HG02588 (cell line): Measurements from ENCODE around the gene DEPDC4.
"Not testable (repeated sequence)": the region's sequence is repeated elsewhere in the genome, so short reads cannot be mapped to it uniquely, and the experiment has no call there.

Source experiments
- ATAC-seq: cut with Tn5 transposase; IDR thresholded peaks from one replicate; pipeline ENCODE4 v1.9.1; 2021; ENCODE audit warnings: mild to moderate bottlenecking, moderate library complexity; ENCODE audit not compliant: unreplicated experiment

DEPDC4 gene

DNA sequence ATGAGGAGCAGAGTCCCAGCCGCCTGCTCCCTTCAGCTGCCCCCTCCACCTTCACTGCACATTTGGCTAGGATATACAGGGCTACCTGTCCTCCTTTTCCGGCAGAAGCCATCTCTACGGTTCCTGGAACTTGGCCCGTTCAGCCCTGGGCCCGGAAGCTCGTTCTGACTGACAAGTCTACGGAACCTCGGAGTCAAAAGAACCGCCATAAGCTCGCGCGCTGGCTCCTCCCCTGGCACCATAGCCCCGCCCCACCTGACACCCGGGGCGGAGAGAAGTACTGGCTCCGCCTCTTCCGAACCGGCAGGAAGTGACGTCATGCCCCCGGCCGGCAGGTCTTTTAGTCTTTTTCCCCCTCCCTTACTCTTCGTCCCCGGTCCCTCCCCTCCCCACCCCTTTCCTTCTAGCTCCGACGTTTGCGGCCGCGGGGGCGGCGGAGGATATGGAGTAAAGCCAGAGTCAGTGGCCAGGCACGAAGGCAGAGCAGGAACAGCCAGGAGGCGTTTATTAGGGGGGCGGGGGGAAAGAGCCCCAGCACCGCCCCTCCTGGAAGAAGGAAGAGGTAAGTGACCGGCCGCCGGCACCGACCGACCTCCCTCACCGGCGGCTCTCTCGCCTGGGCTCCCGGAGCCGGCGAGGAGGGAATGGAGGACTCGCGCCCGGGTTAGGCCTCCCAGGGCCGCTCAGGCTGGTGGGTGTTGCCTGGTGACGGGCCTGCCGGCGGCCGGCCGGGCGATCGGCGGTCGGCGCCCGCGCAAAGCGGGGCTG is at the start of gene DEPDC4, which contains the start of gene SCYL2:
TSS of gene DEPDC4 (minus strand) at position 245 of the 768 bp plus-strand sequence. CDS start at position 242, 3 bp downstream.
TSS of gene SCYL2 (plus strand) at position 343 of the 768 bp plus-strand sequence. CDS start 15,794 bp downstream, outside the sequence.
- ATAC-seq, result peak; percentile 91

DNA sequence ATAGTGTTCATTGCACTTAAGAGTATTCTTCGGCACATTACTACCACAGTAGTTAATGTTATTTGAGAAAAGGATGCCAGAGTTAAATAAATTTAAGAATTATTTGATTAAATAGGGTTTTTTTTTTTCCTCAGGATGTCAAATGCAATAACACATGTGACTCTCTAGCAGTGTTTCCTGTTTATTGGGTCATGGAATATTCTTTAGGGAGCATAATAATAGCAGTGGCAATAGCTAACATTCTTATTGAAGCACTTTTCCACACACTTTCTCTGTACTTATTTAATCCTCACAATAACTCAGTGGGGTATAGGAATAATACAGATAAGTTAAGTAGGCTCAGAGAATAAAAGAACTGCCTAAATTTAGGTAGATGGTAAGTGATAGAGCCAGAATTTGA is 44.4 kb upstream of the DEPDC4 start:
- no peak for ATAC-seq

DNA sequence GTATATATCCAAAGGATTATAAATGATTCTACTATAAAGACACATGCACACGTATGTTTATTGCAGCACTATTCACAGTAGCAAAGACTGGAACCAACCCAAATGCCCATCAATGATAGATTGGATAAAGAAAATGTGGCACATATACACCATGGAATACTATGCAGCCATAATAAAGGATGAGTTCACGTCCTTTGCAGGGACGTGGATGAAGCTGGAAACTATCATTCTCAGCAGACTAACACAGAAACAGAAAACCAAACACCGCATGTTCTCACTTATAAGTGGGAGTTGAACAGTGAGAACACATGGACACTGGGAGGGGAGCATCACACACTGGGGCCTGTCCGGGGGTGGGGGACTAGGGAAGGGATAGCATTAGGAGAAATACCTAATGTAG is 41.3 kb upstream of the DEPDC4 start:
- not testable (repeated sequence) for ATAC-seq

DNA sequence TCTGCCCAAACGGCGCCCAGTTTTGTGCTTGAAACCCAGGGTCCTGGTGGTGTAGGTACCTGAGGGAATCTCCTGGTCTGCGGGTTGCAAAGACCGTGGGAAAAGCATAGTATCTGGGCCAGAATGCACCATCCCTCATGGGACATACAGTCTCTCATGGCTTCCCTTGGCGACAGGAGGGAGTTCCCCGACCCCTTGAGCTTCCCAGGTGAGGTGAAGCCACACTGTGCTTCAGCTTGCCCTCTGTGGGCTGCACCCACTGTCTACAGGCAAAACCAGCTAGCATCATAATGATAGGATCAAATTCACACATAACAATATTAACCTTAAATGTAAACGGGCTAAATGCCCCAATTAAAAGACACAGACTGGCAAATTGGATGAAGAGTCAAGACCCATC is 37.5 kb upstream of the DEPDC4 start:
- ATAC-seq, result not testable (repeated sequence)

DNA sequence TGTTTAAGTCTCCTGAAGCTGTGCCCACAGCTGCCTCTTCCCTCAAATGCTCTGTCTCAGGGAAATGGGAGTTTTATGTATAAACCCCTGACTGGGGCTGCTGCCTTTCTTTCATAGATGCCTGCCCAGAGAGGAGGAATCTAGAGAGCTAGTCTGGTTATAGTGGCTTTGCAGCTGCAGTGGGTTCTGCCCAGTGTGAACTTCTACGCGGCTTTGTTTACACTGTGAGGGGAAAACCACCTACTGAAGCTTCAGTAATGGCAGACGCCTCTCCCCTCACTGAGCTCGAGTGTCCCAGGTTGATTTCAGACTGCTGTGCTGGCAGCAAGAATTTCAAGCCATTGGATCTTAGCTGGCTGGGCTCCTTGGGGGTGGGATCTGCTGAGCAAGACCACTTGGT is 37.0 kb upstream of the DEPDC4 start:
- no peak for ATAC-seq

DNA sequence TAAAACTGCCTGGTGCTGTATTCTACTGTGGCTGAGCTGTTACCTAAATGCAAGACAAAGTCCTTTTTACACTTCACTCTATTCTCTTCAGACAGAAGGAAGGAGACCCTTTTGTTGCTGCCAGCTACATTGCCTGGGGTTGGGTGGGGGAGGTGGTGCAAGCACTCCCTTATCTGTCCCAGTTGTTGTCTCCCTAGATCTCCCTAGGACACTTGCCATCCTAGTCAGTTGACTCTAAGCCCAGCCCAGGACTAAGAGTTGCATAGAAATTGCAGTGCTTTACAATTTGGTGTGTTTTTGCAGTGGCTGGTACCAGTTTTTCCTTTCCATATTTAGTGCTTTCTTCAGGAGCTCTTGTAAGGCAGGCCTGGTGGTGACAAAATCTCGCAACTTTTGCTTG is 35.2 kb upstream of the DEPDC4 start:
- no peak for ATAC-seq

DNA sequence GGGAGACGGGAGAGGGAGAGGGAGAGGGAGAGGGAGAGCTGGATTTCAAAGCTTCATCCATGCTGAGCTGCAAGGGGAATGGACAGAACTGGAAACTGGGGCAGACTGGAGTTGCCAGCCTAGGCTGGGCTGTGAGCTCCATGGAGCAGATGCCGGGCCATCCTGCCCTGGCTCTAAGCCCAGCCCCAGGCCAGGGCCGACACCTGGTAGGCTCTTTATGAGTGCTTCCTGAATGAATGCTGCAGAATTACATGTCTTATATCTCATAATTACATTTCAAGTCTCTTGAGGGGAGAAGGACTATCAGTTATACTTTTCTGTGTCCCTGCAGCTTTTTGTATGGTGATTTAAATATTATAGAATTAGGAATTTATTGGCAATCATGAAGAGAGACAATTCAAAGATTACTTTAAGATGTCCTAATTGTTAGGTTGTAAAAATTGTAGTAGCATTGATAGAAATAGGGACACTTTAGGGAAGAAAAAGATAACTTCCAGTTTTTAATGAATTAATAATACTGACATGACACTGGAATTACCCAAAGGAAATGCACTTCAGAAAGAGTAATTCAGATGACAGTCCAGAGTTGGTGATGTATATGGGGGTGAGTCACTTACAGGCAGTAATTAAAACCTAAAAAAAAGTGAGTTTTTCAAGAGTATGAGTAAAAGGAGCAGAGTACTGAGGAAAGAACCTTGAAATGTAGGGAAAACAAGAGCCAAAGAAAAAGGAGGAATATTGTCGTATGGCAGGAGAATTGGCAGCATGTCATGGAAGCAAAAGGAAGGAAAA is 29.1 kb upstream of the DEPDC4 start:
- ATAC-seq, result no peak

DNA sequence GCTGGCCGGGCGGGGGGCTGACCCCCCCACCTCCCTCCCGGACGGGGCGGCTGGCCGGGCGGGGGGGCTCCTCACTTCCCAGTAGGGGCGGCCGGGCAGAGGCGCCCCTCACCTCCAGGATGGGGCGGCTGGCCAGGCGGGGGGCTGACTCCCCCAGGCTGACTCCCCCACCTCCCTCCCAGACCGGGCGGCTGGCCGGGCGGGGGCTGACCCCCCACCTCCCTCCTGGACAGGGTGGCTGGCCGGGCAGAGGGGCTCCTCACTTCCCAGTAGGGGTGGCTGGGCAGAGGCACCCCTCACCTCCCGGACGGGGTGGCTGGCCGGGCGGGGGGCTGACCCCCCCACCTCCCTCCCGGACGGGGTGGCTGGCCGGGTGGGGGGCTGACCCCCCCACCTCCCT is 27.5 kb upstream of the DEPDC4 start:
- ATAC-seq, result not testable (repeated sequence)

DNA sequence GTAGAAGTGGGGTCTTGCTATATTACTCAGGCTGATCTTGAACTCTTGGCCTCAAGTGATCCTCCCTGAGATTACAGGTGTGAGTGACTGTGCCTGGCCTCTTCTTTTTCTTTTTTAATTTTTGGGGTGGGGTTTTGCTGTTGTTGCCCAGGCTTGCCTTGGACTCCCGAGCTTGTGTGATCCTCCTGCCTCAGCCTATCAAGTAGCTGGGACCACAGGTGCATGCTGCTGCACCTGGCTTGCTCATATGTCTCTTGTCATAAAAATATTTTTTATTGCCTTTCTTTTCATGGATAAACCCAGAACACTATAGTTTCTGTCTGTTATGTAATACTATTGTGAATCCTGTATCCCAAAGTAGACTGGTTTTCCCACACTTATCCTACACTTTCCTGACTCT is 26.1 kb upstream of the DEPDC4 start:
- ATAC-seq, result no peak

DNA sequence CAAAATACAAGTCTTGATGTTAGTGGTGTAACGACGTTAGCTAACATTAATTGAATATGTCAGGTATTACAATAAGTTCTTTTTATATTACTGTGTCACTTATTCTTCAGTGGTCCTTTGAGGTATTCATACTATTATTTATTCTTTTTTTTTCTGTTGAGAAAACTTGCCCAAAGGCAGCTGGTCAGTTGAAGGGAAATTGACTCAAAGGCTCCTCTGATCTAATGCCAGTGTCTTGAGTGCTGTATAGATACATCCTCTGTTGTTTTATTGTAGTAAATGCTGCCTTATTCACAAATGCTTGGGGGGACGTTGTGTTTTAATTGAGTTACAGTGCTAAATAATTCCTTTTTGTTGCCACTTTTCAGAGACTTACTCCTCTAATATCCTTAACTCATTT is 23.1 kb upstream of the DEPDC4 start:
- no peak for ATAC-seq

DNA sequence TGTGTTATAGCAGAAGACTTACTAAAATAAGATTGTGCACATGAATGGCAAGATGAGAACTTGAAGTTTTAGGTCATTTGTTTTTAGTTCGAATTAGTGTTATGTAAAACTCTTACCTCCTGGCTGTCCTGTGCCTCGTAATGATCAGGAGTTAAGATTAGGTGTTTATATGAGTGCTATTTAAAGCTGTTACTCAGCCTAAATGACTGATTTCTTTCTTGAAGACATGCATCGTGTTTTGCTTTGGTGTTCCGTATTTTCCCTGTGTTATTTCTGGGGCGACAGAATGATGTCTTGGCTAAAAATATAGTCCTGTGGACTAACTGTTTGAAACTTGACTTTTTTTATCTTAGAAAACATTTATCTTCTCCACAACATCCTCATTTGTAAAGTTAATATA is 22.2 kb upstream of the DEPDC4 start:
- no peak for ATAC-seq

DNA sequence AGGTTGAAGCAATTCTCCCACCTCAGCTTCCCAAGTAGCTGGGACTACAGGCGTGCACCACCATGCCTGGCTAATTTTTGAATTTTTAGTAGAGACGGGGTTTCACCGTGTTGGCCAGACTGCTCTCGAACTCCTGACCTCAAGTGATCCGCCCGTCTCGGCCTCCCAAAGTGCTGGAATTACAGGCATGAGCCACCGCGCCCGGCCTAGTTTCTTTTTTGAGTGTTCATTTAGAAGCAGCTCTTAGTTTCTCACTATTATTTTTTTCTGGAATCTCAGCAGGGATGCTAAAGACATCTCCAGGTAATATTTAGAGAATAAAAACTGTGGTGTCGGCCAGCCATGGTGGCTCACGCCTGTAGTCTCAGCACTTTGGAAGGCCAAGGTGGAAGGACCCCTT is 17.7 kb upstream of the DEPDC4 start:
- not testable (repeated sequence) for ATAC-seq

DNA sequence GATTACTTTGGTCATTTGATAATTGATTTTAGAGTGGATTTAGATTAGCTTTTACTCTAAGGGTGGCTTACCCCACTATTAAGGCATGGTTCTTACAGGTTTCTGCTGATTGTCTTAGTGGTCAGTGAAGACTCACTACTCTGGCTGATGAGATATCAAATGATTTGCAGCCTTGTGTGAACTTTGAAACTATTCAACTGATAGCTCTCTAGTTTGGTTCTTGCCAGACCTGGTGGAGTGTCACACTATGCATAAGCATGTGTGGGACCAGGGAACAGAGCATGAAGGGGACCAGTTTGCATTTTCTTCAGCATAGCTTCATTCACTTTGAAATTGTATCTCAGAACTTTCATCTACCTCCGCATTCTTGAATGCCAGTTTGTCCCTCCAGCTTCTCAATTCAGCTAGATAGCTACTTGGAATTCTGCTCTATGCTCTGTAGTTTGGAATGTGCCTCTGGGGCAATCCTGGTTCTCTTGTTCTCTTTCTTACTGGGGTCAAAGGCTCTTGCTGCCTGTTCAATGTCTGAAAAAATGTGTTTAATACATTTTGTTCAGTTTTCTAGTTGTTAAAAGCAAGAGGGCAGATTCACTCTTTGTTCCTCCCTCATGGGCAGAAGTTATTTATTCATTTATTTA is 12.8 kb upstream of the DEPDC4 start:
- ATAC-seq, result no peak

DNA sequence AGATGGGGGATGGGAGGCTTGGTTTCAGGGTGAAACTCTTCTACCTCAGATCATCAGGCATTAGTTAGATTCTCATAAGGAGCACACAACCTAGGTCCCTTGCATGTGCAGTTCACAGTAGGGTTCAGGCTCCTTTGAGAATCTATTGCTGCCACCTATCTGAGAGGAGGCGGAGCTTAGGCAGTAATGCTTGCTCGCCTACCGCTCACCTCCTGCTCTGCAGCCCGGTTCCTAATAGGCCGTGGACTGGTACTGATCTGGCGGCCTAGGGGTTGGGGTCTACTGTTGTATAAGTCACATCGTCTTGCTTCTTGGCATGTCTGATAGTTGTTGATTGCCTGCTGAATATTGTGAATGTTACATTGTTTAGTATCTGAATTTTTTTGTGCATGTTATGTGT is 12.3 kb upstream of the DEPDC4 start:
- ATAC-seq, result no peak

DNA sequence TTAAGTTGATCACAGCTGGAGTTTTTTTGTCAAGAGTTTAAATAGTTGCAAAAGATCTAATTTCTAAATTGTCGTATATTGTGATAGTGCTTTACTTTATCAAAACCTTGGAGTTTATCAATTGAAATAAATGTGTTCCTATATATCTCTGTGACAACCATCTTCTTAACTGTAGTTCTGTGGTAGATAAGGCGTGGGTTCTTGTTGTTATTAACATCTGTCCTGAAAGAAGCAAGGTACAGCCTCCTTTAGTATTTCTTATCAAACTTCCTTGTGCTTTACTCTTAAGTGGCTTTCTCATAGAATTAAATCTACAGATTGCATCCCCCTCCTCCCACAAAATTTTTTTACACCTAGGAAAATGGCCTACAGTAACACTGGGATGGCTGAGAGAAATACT is 7.4 kb upstream of the DEPDC4 start:
- ATAC-seq, result no peak

DNA sequence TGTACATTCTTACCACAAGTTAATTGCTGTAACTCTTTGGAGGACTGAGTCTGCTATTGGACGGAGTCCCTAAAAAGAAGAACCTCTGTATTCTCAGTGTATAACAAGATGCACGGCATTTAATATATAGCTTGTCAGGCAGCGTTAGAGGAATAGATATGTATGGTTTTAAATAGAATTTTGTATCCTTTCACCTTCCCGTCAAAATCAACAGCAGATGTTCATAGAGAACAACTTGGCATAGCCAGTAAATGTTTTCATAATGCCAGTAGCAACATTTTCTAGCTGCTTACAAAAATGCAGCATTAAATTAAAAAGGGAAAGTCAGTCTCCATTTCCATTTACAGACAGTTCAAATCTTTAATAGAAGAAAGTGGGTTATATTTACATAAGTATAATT is 6.9 kb upstream of the DEPDC4 start:
- ATAC-seq, result no peak

DNA sequence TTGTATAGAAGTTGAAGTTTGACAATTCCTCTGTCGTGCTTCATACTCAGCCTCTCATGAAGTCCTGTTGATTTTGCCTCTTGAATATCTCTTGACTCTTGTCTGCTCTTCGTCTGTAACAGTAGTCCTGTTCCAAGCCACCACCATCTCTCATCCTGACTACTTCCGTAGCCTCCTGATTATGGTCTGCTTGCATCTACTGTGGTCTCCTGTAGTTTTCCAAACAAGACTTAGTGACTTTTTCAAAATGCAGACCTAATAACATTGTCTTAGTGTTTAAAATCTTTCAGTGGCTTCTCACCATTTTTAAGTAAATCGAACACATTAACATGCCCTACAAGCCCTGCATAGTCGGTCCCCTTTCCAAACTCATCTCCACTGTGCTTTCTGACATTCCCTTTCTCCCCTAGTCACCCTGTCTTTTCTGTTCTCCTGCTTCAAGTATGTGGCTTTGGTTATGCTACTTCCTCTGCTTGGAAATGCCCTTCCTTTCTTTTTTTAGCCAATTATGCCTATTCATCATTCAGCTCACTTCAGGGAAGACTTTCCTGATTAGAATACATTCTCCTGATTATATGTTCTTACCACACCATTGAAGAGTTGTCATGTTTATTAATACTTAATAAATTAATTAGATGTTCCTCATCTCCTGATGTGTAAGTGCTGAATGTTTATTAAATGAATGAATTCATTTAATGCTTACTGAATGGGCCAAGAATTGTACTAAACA is 2.1 kb upstream of the DEPDC4 start:
- ATAC-seq, result no peak

DNA sequence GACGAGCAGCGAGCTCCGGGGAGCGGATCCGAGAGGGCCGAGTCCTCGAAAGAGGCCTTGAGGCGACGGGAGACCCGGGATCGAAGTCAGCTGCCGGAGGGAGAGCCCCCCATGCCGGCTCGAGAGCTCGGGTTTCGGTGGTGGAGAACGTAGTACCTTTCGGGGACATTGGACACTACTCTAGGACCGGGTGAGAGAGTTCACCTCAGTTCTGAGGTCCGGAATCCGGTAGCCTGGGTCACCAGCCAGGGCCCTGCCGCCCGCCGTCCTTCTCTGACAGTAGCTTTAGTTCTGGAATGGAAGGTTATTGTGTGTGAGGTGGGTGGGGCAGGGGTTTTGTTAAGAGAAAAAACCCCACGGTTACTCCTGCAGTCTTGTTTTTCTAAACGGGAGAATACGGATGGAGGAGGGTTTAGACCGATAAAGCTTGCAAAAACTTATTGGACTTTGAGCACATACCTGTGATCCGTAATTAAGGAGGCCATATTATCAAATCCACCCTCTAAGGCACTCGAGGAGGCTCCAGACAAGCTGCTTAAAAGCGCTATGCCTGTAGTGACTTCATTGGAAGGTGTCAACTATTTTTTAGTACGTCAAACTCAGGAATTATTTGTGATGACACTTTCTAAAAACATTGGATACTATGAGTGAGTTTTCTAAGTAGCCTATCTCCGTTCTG is 863 bp upstream of the DEPDC4 start:
- peak; percentile 8 for ATAC-seq

DNA sequence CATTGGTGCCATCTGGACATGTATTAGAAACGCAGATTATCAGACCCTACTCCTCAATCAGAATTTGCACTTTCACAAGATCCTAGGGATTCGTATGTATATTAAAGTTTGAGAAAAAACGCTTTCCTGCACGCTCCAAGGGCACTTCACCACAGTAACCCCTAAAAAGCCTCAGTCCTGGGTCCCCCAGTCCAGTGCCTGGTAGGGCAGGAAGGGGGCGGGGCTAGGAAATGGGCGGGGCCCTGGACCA is 369 bp downstream of the DEPDC4 start:
- ATAC-seq, result peak; percentile 75

DNA sequence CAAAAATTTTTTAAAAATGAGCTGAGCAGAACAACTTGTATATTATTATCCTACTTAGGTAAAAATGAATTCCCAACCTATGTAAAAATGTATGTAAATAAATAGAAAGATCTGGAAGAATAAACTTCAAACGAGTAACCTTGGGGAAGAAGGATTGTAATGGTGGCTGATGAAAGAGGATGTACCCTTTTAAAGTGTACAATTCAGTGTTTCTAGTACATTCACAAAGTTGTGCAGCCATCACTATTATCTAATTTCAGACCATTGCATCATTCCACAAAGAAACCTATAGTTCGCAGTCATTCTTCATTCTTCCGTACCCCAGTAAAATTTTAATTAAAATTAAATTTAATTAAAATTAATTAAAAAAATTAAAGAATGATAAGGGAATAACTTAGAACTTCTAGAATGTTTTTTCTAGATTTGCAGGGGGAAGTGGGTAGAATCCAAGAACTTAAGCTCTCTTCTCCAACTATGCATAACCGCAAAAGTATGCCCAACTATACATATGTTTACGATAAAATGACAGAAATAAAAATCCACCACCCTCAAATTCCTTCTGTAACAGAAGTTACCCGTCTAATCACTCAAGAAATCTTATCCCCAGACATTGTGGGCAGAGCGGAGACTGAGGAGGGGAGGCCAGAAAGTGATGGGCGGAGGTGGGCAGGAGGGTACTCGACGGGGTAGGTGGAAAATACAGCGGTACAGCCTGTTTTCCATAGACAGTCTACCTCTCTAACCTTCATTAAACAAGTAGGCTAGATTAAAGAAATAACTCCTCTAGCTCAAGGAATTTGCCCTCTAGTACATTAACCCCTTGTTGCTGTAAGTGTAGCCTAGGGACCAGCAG is 921 bp downstream of the DEPDC4 start:
- ATAC-seq, result peak; percentile 6
